ENCODE results near the gene CCDC92. TPM values are rescaled to one million over a fixed set of nuclear protein-coding genes. Genes with fewer than 3 reads are reported as not detected.

The CCDC92 gene
- polyA plus RNA-seq, 2 of the 4 experiments (the other 2 are of a cell fraction), result 27.2 to 27.5 TPM

DNA sequence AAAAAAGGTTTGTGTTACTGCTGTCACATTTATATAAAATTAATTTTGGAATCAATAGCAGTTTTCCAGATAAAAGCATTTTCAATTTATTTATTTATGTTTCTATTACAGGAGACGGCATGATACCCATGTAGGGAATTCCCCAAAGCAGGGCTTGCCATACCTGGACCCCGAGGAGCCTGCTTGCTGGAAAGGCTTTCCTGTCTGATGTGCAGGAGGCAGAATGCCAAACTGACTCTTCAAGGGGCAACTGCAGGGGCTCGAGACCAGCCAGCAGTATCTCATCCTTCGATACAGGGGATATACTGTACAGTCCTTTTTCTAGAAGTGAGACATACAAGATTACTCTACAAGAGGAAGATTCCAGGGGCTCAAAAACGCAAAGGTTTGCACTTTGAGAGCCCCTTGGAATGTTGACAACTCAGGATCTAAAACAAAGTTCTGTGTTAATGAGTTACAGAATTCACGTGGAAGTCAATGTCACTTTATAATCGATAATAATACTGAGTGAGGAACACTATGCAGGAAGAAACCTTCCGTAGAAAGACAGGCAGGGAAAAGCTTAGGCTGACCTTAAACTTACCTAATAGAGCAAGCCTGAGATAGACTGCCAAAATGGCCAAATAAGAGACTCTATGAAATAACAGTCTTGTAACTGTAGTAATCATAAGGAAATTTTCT is 38.9 kb upstream of the CCDC92 start:
- CTCF ChIA-PET, result interaction anchor here (0.9 to 3.0 kb wide), 5 partner anchors 8 to 27 kb away, joined by 3 to 8 read pairs (median 4); no protein-coding TSS in a partner anchor
- 82% methylated on average over 8 of the region's 8 CpGs for WGBS (ENCODE audit: missing lambda C conversion rate)

GRCh38 chr12:124010687-124011086 is 38.1 kb upstream of the CCDC92 start:
- WGBS (ENCODE audit: missing lambda C conversion rate), result 88% methylated on average over 3 of the region's 3 CpGs
- Histone ChIP-seq H3K27ac (no peak overlapping the region), H3K4me3 (no peak overlapping the region), H3K4me1 (no peaks in the 10 kb centered on the region), H3K4me2 (no peak overlapping the region), H3K9me3 (no peaks in the 10 kb centered on the region)
- TF ChIP-seq TP53 (CRISPR knock-in tag; IDR thresholded peaks at IDR 0.05) (no peak), HDAC2 (IDR thresholded peaks at IDR 0.05) (no peak), FOSB (CRISPR knock-in tag; IDR thresholded peaks at IDR 0.05) (no peak), CBX2 (IDR thresholded peaks at IDR 0.05; ENCODE audit: borderline replicate concordance, low read depth) (no peak), FOXS1 (CRISPR knock-in tag; IDR thresholded peaks at IDR 0.05) (no peak), KDM5A (IDR thresholded peaks at IDR 0.05) (no peak), CHD4 (IDR thresholded peaks at IDR 0.05; ENCODE audit: borderline replicate concordance) (no peak), ELK1 (IDR thresholded peaks at IDR 0.05; ENCODE audit: low read depth, low read length) (no peak), CBX8 (IDR thresholded peaks at IDR 0.05) (no peak), HOXB5 (CRISPR knock-in tag; IDR thresholded peaks at IDR 0.05) (no peak), TFCP2L1 (CRISPR knock-in tag; IDR thresholded peaks at IDR 0.05) (no peak)
- TF ChIP-seq, protein P1, sequence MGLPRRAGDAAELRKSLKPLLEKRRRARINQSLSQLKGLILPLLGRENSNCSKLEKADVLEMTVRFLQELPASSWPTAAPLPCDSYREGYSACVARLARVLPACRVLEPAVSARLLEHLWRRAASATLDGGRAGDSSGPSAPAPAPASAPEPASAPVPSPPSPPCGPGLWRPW (IDR thresholded peaks at IDR 0.05), result no peak
- TF ChIP-seq, protein P2, sequence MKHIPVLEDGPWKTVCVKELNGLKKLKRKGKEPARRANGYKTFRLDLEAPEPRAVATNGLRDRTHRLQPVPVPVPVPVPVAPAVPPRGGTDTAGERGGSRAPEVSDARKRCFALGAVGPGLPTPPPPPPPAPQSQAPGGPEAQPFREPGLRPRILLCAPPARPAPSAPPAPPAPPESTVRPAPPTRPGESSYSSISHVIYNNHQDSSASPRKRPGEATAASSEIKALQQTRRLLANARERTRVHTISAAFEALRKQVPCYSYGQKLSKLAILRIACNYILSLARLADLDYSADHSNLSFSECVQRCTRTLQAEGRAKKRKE (CRISPR knock-in tag; IDR thresholded peaks at IDR 0.05; ENCODE audit: low read depth), result no peak
- TF ChIP-seq, protein P3, sequence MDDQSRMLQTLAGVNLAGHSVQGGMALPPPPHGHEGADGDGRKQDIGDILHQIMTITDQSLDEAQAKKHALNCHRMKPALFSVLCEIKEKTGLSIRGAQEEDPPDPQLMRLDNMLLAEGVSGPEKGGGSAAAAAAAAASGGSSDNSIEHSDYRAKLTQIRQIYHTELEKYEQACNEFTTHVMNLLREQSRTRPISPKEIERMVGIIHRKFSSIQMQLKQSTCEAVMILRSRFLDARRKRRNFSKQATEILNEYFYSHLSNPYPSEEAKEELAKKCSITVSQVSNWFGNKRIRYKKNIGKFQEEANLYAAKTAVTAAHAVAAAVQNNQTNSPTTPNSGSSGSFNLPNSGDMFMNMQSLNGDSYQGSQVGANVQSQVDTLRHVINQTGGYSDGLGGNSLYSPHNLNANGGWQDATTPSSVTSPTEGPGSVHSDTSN (IDR thresholded peaks at IDR 0.05), result no peak
- CTCF ChIA-PET, result interaction anchor here (0.9 to 1.7 kb wide), 4 partner anchors 9 to 26 kb away, joined by 3 to 8 read pairs (median 4); no protein-coding TSS in a partner anchor
- FAIRE-seq, result no peak
- POLR2A ChIA-PET, result no interaction called here
- no peak for ATAC-seq
- no peak for DNase-seq (ENCODE audit: low read depth in 1 of 2, low spot score in 1 of 2)

More for the DNA sequence above, 38.9 kb upstream of the CCDC92 start:
- H3K27ac ChIP-seq, result no peak overlapping the region
- no peaks in the 10 kb centered on the region for H3K4me1 ChIP-seq
- DNase-seq (ENCODE audit: low read depth in 1 of 2, low spot score in 1 of 2) (no peak), ATAC-seq (no peak), FAIRE-seq (no peak)
- POLR2A ChIA-PET, result no interaction called here
- H3K4me2 ChIP-seq, result no peak overlapping the region
- H3K4me3 ChIP-seq, result no peak overlapping the region
- TF ChIP-seq TFCP2L1 (CRISPR knock-in tag; IDR thresholded peaks at IDR 0.05), result no peak
- TF ChIP-seq ZNF302 (CRISPR knock-in tag; IDR thresholded peaks at IDR 0.05), result no peak
- TF ChIP-seq SREBF2 (IDR thresholded peaks at IDR 0.05), result no peak
- no peak for TF ChIP-seq ZC3H11A (IDR thresholded peaks at IDR 0.05)
- TF ChIP-seq JUN (IDR thresholded peaks at IDR 0.05), result no peak
- no peak for TF ChIP-seq NFE2L2 (conservative IDR thresholded peaks at IDR 0.05; ENCODE audit: low read length)
- no peak for TF ChIP-seq RARB (CRISPR knock-in tag; IDR thresholded peaks at IDR 0.05)
- no peak for TF ChIP-seq EHF (CRISPR knock-in tag; IDR thresholded peaks at IDR 0.05)
- H3K9me3 ChIP-seq, result no peaks in the 10 kb centered on the region

- TF ChIP-seq RARB (CRISPR knock-in tag; IDR thresholded peaks at IDR 0.05) (no peak), NR3C1 (IDR thresholded peaks at IDR 0.05) (no peak), HOXA7 (CRISPR knock-in tag; IDR thresholded peaks at IDR 0.05) (no peak), SREBF2 (IDR thresholded peaks at IDR 0.05) (no peak), FOSL2 (IDR thresholded peaks at IDR 0.05) (no peak), FOSL2 (CRISPR knock-in tag; IDR thresholded peaks at IDR 0.05) (no peak)
- TF ChIP-seq, protein P4, sequence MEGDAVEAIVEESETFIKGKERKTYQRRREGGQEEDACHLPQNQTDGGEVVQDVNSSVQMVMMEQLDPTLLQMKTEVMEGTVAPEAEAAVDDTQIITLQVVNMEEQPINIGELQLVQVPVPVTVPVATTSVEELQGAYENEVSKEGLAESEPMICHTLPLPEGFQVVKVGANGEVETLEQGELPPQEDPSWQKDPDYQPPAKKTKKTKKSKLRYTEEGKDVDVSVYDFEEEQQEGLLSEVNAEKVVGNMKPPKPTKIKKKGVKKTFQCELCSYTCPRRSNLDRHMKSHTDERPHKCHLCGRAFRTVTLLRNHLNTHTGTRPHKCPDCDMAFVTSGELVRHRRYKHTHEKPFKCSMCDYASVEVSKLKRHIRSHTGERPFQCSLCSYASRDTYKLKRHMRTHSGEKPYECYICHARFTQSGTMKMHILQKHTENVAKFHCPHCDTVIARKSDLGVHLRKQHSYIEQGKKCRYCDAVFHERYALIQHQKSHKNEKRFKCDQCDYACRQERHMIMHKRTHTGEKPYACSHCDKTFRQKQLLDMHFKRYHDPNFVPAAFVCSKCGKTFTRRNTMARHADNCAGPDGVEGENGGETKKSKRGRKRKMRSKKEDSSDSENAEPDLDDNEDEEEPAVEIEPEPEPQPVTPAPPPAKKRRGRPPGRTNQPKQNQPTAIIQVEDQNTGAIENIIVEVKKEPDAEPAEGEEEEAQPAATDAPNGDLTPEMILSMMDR (IDR thresholded peaks at IDR 0.05), result no peak
- H3K4me3 ChIP-seq, result no peak overlapping the region
- no peak overlapping the region for H3K27ac ChIP-seq
- 74% methylated on average over 6 of the region's 6 CpGs for WGBS (ENCODE audit: missing lambda C conversion rate)
- ATAC-seq, result no peak
- ChIA-PET CTCF (no interaction called here), POLR2A (no interaction called here)
- H3K4me2 ChIP-seq, result no peak overlapping the region
- FAIRE-seq, result no peak
- no peaks in the 10 kb centered on the region for H3K9me3 ChIP-seq
- H3K4me1 ChIP-seq, result no peaks in the 10 kb centered on the region
- no peak for DNase-seq (ENCODE audit: low read depth in 1 of 2, low spot score in 1 of 2)
These were observed 37.1 kb upstream of the CCDC92 start for GRCh38 chr12:124009781-124010180.

Measured in A549 (cell line).